GM21576 (cell line): Measurements from ENCODE around the gene PDSS2.
"Not testable (repeated sequence)": the region's sequence is repeated elsewhere in the genome, so short reads cannot be mapped to it uniquely, and the experiment has no call there.

Experiments used
- ATAC-seq: cut with Tn5 transposase; IDR thresholded peaks from one replicate; pipeline ENCODE4 v1.9.1; 2021; ENCODE audit warnings: mild to moderate bottlenecking, moderate library complexity; ENCODE audit not compliant: unreplicated experiment

PDSS2 gene

DNA sequence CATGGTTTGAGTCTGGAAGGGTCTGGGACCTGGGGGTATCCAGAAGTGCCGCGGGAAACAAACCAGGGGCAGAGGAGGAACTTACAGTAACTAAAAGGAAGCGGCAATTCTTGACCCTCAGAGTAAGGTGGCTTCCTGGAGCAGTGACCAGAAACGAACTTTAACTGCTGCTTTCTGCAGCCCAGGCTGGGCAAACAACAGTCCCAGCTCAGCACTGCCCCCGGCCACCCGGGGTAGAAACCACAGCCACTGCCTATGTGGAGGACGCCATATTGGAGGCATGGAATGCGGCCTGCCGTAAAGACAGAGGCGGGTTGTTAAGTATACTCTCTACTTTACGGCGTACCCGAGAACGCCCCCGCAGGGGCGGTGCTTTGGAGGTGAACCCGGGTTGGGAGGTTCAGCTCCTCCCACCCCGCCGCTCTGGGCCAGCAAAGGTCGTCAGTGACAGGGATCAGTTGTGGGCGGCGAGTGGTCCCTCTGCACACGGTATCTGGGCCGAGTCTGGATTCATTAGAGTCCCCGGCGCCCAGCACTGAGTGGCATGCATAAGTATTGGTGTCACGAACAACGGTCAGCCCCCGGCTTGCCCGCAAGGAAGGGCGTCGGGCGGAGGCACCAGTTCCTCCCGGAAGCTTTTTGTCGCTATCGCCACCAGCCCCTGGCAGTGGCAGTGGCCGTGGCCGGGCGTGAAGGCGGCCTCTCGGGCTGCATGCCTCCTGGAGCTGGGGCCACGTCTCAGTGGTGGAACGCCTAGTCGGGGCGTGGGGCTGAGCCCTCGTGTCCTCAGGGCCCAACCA, at the start of gene PDSS2:
Gene PDSS2 (minus strand): TSS at position 282 of the 800 bp plus-strand sequence. CDS start 279 bp downstream, at position 3.
- ATAC-seq: peak; percentile 91

DNA sequence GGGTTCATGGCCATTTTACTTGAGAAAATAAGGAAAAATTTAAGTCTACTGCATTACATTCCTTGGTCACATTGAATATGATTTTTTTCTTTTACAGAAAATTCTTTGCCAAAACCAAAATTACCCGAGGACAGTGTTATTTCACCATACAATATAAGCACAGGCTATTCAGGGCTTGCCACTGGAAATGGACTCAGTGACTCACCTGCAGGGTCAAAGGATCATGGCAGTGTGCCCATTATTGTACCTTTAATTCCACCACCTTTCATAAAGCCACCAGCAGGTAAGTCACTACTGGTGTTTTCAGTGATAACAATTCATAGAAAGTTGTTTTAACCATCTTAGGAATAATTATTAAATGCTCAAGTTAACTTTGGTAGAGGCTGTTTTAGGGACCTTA, 46.8 kb upstream of the PDSS2 start:
- no peak for ATAC-seq

DNA sequence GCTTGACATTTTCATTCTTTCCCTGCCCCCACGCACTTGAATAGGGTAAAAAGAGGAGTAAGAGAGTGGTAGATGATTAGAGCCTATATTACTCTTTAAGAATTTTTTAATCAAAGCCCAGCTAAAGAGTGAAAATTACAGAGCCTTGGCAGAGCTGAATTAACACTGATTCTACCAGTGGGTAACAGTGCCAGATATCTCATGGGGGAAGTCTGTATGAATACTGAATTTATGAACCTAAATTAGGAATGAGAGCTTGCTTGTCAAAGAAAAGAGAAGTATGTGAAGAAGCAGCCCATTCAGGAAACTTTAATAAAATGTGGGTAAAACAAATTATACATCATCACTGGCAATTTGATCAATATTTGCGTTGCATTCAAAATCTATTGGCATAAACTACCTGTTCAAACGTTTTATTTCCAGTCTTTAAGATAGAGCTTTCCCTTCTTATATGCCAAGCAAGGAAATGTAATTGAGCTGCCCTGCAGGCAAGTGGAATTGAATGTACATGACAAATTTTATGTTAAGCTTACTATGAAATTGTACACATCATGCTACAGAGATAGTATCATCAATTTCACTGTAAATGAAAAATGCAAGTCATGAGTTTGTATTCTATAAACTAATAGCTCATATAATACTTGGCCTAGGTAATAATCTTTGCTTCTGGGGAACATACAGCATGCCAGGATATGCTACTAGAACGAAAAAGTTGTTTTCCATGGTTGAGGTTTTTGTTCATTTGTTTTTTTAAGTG, 45.1 kb upstream of the PDSS2 start:
- no peak for ATAC-seq

GRCh38 chr6:107496892-107497684, 37.7 kb upstream of the PDSS2 start:
- no peak for ATAC-seq

- ATAC-seq: no peak
Measured at GRCh38 chr6:107495971-107496370, 36.6 kb upstream of the PDSS2 start.

GRCh38 chr6:107495196-107495643, 35.9 kb upstream of the PDSS2 start:
- ATAC-seq: no peak

- no peak for ATAC-seq
Measured at GRCh38 chr6:107493158-107494057, 34.0 kb upstream of the PDSS2 start.

- no peak for ATAC-seq
Measured at GRCh38 chr6:107491760-107492660, 32.6 kb upstream of the PDSS2 start.

- no peak for ATAC-seq
Measured at GRCh38 chr6:107491138-107491609, 31.8 kb upstream of the PDSS2 start.

- no peak for ATAC-seq
Measured at GRCh38 chr6:107490566-107491137, 31.3 kb upstream of the PDSS2 start.

- no peak for ATAC-seq
Measured at GRCh38 chr6:107489636-107490565, 30.5 kb upstream of the PDSS2 start, which contains the start of gene SOBP. Gene SOBP, plus strand, starts transcription at chr6:107490117. Its CDS starts 500 bp downstream, at chr6:107490617.

DNA sequence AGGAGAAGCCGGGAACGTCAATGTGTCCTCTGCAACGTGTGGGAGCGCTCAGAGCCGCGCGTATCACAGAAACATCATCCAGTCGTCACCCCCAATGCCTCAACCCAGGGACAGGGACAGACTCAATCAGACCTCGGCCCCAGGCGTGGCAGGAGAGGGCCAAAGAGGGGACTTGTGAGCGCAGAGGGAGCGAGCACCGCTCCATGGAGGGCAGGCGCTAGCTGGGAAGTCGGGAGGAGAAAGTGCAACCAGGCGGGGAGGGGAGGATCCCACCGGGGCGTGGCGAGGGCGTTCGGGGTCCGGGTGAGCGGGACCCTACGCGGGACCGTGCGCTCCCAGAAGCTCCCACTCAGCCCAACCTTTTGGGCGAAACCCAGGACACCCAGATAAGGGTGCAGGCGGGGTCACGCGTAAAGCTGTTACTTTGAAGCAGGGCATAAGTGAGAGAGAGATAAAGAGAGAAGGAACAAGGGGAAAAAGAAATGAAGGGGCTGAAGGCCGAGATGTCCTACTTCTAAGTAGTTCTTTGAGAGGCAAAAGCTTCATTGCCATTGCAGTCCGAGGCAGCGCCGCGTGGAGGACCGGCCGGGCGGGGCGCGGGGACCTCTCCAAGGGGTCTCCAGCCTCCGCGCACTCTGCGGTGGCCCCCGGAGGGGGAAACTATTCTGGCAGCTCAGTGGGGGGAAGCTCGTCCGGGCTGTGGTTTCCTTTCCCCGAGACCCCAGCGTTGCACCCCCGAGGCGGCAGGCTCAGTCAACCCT, 29.7 kb upstream of the PDSS2 start:
- ATAC-seq: no peak

- no peak for ATAC-seq
Measured at GRCh38 chr6:107488174-107488874, 29.0 kb upstream of the PDSS2 start.

GRCh38 chr6:107485157-107485556, 25.8 kb upstream of the PDSS2 start:
- no peak for ATAC-seq

DNA sequence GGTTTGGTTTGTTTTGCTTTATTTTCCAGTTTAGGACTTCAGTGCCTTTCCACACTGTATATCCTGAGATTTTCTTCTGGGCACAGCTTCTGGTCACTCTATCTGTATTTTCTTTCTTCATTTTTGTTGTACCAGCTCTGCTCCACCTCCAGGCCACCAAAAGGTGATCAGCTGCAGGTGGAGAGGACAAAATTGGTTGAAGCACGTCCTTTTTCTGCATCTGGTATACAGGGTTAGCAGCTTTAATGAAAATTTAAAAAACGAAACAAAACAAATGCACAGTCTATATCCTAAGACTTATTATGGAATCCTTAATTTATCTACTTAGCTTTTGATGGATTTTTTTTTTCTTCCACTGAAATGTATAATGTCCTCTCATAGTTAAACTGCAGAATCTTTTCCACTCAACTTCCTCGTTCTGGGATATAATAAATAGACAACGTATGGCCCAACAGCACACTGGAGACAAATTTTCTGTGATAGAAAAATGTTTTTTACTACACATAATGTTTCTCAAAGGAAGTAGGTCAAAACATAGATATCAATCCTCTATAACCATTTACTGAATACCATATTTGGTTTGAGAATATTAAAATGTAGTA, 19.8 kb upstream of the PDSS2 start:
- no peak for ATAC-seq

DNA sequence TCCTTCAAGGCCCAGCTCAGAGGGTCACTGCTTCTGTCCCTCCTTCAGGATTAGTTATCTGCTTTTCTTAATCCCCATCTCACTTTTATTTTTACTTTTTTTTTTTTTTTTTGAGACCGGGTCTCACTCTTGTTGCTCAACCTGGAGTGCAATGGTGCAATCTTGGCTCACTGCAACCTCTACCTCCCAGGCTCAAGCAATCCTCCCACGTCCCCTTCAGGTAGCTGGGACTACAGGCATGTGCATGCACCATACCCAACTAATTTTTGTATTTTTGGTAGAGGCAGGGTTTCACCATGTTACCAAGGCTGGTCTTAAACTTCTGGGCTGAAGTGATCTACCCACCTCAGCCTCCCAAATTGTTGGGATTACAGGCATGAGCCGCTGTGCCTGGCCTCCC, 16.5 kb upstream of the PDSS2 start:
- ATAC-seq: not testable (repeated sequence)
